ENCODE data around the gene CDK9.

Gene CDK9

DNA sequence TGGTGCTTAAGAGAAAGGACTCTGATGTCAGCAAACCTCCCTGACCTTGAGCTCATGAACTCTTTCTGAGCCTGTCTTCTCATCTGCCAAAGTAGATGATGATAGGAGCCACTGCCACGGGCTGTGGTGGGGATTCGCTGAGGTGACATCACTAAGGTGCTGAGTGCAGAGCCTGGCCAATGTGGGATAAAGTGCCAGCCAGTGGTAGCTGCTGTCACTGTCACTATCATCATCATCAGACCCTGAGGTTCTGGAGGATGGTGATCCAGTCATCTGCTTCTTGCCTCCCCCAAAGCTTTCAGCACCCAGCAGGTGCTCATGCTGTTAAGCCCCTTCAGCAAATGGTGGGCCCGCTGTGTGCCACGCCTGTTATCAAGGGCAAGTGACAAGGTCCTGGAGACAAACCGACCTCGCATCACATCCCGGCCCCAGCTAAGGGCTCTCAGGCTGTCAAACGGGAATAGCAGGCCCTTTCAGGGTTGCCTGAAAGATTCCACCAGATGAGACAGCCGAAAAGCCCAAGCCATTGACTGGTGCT is 23.2 kb downstream of the CDK9 start:
- Histone ChIP-seq H3K9me3 (ENCODE audit: control insufficient read depth, insufficient read depth, low read length) (no peaks in the 10 kb centered on the region), H3K4me3 (ENCODE audit: low read depth, low read length) (peak overlapping the region; percentile 46; the same call in 1 of the 2 replicates), H3K9ac (ENCODE audit: low read depth, low read length) (no peak overlapping the region), H3K4me1 (ENCODE audit: control insufficient read depth, insufficient read depth, low read length) (peaks cover 5% of the 10 kb centered on the region; the same call in 1 of the 2 replicates), H3K27me3 (ENCODE audit: control insufficient read depth, insufficient read depth, low read length) (no peaks in the 10 kb centered on the region), H3K36me3 (ENCODE audit: control insufficient read depth, insufficient read depth, low read length) (peaks cover 61% of the 10 kb centered on the region), H3K27ac (ENCODE audit: low read depth, low read length) (peak overlapping the region; percentile 32)

DNA sequence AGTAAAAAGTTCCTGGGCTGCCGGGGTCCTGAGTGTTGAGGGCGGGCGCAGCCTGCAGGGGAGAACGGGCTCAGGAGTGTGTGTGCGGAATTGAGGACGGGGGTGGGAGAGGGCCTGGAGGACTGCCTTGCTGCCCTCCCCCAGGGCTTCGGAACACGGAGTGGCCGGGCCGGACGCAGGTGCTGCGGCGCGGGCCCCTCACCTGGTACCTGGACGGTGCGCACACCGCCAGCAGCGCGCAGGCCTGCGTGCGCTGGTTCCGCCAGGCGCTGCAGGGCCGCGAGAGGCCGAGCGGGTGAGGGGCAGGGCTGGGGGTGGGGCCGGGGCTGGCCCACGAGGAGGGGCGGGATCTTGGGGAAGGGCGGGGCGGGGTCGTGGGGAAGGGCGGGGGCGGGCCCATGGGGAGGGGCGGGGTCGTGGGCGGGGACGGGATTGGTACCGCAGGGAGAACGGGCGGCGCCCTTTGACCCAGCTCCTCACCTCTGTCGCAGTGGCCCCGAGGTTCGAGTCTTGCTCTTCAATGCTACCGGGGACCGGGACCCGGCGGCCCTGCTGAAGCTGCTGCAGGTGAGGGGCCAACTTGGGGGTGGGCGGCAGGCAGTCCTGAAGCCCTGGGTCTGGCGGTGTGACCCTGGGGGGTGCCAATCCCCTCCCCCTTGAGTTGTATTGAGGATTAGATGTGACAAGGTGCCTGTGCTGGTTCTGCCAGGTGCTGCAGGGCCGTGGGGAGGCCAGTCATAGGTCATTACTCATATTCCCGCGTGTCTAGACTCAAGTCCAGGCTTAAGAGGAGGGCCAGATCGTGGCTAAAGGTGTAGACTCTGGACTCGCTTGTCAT is 23.9 kb downstream of the CDK9 start:
- Histone ChIP-seq H3K27ac (ENCODE audit: low read depth, low read length) (peak overlapping the region; percentile 32), H3K4me1 (ENCODE audit: control insufficient read depth, insufficient read depth, low read length) (peaks cover 5% of the 10 kb centered on the region; the same call in 1 of the 2 replicates), H3K4me3 (ENCODE audit: low read depth, low read length) (peak overlapping the region; percentile 46; the same call in 1 of the 2 replicates), H3K36me3 (ENCODE audit: control insufficient read depth, insufficient read depth, low read length) (peaks cover 60% of the 10 kb centered on the region), H3K9ac (ENCODE audit: low read depth, low read length) (no peak overlapping the region), H3K27me3 (ENCODE audit: control insufficient read depth, insufficient read depth, low read length) (no peaks in the 10 kb centered on the region), H3K9me3 (ENCODE audit: control insufficient read depth, insufficient read depth, low read length) (no peaks in the 10 kb centered on the region)

DNA sequence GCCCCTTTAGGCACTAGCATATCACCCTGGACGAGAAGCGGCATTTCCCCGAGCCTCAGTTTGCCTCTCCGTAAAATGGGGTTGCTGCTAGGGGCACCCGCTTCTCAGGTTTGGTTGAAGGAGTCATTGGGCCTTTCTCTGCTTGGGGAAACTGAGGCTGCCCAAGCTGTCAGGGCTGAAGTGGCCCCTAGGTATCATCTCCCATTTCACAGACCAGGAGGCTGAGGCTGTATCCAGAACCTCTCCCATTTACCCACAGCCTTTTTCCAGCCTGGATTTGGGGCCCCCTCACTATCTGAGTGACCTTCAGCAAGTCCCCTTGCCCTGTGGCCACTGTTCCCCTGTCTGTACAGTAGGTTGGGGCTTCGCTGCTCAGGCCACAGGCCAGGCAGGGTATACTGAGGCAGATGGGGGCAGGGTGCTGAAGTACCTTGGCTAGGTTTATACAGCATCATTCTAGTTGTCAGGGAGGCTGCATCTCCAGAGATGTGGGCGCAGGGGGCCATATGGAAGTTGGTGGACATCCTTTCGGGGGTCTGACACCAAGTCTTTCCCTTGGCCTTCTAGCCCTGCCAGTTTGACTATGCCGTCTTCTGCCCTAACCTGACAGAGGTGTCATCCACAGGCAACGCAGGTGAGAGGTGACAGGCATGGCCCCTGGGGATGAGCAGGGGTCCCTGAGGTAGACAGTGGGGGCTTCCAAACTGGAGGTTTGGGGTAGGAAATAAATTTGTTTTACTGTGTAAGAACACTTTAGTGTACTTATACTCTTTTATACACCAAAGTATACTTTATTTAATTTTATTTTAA is 24.7 kb downstream of the CDK9 start:
- H3K36me3 ChIP-seq (ENCODE audit: control insufficient read depth, insufficient read depth, low read length): peaks cover 60% of the 10 kb centered on the region
- peaks cover 5% of the 10 kb centered on the region; the same call in 1 of the 2 replicates for H3K4me1 ChIP-seq (ENCODE audit: control insufficient read depth, insufficient read depth, low read length)
- no peaks in the 10 kb centered on the region for H3K27me3 ChIP-seq (ENCODE audit: control insufficient read depth, insufficient read depth, low read length)
- no peak overlapping the region for H3K27ac ChIP-seq (ENCODE audit: low read depth, low read length)
- H3K9ac ChIP-seq (ENCODE audit: low read depth, low read length): no peak overlapping the region
- no peak overlapping the region for H3K4me3 ChIP-seq (ENCODE audit: low read depth, low read length)
- no peaks in the 10 kb centered on the region for H3K9me3 ChIP-seq (ENCODE audit: control insufficient read depth, insufficient read depth, low read length)

DNA sequence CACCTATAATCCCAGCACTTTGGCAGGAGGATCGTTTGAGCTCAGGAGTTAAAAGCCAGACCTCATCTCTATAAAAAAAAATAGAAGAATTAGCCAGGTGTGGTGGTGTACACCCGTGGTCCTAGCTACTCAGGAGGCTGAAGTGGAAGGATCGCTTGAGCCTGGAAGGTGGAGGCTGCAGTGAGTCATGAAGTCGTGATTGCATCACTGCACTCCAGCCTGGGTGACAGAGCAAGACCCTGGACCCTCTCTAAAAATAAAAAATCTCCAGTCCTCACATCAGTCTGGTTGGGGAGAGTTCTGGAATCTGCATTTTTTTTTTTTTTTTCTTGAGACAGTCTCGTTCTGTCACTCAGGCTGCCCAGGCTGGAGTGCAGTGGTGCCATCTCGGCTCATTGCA is 26.2 kb downstream of the CDK9 start:
- peaks cover 5% of the 10 kb centered on the region; the same call in 1 of the 2 replicates for H3K4me1 ChIP-seq (ENCODE audit: control insufficient read depth, insufficient read depth, low read length)
- H3K27ac ChIP-seq (ENCODE audit: low read depth, low read length): no peak overlapping the region
- H3K27me3 ChIP-seq (ENCODE audit: control insufficient read depth, insufficient read depth, low read length): no peaks in the 10 kb centered on the region
- no peaks in the 10 kb centered on the region for H3K9me3 ChIP-seq (ENCODE audit: control insufficient read depth, insufficient read depth, low read length)
- no peak overlapping the region for H3K4me3 ChIP-seq (ENCODE audit: low read depth, low read length)
- peaks cover 54% of the 10 kb centered on the region for H3K36me3 ChIP-seq (ENCODE audit: control insufficient read depth, insufficient read depth, low read length)
- no peak overlapping the region for H3K9ac ChIP-seq (ENCODE audit: low read depth, low read length)

DNA sequence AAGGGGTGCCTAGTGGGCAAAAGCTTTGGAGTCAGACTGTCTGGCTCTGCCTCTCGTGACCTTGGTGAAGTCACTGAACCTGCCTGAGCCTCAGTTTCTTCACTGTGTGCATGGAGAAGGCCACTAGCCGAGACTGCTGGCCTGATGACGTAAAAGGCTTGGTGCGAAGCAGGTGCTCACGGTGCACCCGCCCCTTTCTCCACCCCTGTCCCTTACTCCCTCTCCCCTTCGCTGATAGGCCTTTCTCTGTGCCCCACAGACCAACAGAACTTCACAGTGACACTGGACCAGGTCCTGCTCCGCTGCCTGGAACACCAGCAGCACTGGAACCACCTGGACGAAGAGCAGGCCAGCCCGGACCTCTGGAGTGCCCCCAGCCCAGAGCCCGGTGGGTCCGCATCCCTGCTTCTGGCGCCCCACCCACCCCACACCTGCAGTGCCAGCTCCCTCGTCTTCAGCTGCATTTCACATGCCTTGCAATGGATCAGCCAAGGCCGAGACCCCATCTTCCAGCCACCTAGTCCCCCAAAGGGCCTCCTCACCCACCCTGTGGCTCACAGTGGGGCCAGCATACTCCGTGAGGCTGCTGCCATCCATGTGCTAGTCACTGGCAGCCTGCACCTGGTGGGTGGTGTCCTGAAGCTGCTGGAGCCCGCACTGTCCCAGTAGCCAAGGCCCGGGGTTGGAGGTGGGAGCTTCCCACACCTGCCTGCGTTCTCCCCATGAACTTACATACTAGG is 27.3 kb downstream of the CDK9 start:
- H3K9ac ChIP-seq (ENCODE audit: low read depth, low read length): no peak overlapping the region
- no peak overlapping the region for H3K4me3 ChIP-seq (ENCODE audit: low read depth, low read length)
- H3K27ac ChIP-seq (ENCODE audit: low read depth, low read length): no peak overlapping the region
- no peaks in the 10 kb centered on the region for H3K9me3 ChIP-seq (ENCODE audit: control insufficient read depth, insufficient read depth, low read length)
- H3K36me3 ChIP-seq (ENCODE audit: control insufficient read depth, insufficient read depth, low read length): peaks cover 45% of the 10 kb centered on the region
- peaks cover 5% of the 10 kb centered on the region; the same call in 1 of the 2 replicates for H3K4me1 ChIP-seq (ENCODE audit: control insufficient read depth, insufficient read depth, low read length)
- H3K27me3 ChIP-seq (ENCODE audit: control insufficient read depth, insufficient read depth, low read length): no peaks in the 10 kb centered on the region

DNA sequence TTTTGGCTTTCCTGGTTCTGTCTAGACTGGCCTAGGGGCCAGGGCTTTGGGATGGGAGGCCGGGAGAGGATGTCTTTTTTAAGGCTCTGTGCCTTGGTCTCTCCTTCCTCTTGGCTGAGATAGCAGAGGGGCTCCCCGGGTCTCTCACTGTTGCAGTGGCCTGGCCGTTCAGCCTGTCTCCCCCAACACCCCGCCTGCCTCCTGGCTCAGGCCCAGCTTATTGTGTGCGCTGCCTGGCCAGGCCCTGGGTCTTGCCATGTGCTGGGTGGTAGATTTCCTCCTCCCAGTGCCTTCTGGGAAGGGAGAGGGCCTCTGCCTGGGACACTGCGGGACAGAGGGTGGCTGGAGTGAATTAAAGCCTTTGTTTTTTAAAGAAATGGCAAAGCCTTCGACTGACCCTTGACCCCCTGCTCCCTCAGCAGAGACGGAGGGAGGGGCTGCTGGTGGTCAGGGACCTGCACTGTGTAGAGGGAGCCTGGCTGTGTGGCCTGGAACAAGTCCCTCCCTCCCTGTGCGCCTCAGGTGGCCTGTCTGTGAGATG is 27.9 kb downstream of the CDK9 start:
- Histone ChIP-seq H3K27me3 (ENCODE audit: control insufficient read depth, insufficient read depth, low read length) (no peaks in the 10 kb centered on the region), H3K4me3 (ENCODE audit: low read depth, low read length) (no peak overlapping the region), H3K9me3 (ENCODE audit: control insufficient read depth, insufficient read depth, low read length) (no peaks in the 10 kb centered on the region), H3K9ac (ENCODE audit: low read depth, low read length) (no peak overlapping the region), H3K27ac (ENCODE audit: low read depth, low read length) (no peak overlapping the region), H3K4me1 (ENCODE audit: control insufficient read depth, insufficient read depth, low read length) (peaks cover 5% of the 10 kb centered on the region; the same call in 1 of the 2 replicates), H3K36me3 (ENCODE audit: control insufficient read depth, insufficient read depth, low read length) (peaks cover 38% of the 10 kb centered on the region)

DNA sequence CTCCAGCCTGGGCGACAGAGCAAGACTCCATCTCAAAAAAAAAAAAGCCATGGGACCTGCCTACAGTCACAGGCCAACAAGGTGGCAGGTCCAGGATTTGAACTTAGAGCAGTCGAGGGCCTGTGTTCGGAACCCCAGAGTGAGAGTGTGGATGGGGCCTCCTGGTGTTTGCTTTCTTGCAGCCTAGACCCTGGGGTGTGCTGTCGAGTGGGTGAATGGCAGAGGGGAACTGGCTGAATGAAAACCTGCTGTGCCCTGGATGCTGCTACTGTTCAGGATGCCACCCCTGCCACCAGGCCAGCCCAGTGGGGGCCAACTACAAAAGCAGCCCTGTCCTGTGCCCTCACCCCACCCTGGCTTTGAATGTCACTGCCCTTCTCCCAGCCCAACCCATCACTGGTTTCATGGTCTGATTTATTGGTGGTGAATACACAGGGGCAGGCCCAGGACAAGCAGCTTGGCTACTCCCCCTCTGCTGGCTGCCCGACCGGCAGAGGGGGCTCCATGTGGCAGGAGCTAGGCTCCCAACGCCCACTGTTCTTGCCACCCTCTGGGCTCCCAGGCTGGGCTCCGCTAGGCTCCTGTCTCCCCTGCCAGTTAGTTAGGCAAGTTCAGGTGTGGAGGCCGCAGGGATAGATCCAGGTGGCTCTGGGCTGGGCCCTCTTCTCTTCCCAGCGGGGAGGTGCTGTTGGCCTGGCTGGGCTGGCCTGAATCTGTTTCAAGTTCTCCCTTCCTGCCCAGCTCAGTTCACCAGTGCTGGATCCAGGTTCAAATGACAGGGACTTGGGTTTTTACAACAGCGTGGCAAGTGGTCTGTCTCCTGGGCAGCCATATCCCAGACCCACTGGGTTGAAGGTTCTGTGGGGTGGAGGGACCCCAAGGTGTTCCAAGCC is 29.0 kb downstream of the CDK9 start:
- H3K27ac ChIP-seq (ENCODE audit: low read depth, low read length): no peak overlapping the region
- H3K9me3 ChIP-seq (ENCODE audit: control insufficient read depth, insufficient read depth, low read length): no peaks in the 10 kb centered on the region
- H3K27me3 ChIP-seq (ENCODE audit: control insufficient read depth, insufficient read depth, low read length): no peaks in the 10 kb centered on the region
- no peak overlapping the region for H3K4me3 ChIP-seq (ENCODE audit: low read depth, low read length)
- peaks cover 36% of the 10 kb centered on the region for H3K36me3 ChIP-seq (ENCODE audit: control insufficient read depth, insufficient read depth, low read length)
- H3K9ac ChIP-seq (ENCODE audit: low read depth, low read length): no peak overlapping the region
- peaks cover 5% of the 10 kb centered on the region; the same call in 1 of the 2 replicates for H3K4me1 ChIP-seq (ENCODE audit: control insufficient read depth, insufficient read depth, low read length)

DNA sequence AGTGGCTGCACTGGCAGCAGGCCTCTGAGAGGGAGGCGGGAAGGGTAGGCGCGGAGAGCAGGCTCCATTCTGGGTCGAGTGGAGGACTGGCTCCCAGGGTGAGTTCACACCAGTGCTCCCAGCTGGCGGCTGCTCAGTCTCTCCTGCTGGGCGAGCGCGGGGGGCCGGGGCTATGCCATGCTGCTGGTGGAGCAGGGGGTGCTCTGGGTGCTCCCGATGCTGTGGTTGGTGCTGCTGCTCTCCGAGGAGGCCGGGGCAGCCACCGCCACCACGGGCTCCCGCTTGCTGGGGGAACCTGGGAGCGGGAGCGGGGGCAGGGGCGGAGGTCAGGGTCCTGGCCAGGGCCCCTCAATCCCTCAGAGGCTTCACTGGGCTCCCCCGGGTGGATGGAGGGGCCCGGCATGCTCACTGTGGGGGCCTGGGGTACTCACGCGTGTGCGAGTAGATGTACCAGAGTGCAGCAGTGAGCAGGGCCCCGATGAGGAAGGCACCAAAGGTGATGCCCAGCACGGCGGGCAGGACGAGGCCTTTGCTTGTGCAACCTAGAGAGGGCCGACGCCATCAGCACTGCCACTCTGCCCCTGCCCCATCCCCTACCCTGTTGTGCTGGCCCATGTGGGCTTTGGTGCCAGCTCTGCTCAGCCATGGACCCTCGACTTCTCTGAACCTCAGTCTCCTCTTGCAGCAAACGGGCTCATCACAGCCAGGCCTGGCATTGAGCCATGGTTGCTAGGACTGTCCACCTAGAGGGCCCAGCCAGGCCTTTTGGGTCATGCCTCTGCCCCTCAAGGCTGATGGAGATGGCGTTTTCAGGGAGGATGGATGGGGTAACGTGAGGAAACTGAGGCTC is 29.9 kb downstream of the CDK9 start:
- no peak overlapping the region for H3K9ac ChIP-seq (ENCODE audit: low read depth, low read length)
- H3K4me1 ChIP-seq (ENCODE audit: control insufficient read depth, insufficient read depth, low read length): no peaks in the 10 kb centered on the region
- H3K9me3 ChIP-seq (ENCODE audit: control insufficient read depth, insufficient read depth, low read length): no peaks in the 10 kb centered on the region
- H3K27me3 ChIP-seq (ENCODE audit: control insufficient read depth, insufficient read depth, low read length): no peaks in the 10 kb centered on the region
- H3K36me3 ChIP-seq (ENCODE audit: control insufficient read depth, insufficient read depth, low read length): peaks cover 30% of the 10 kb centered on the region
- no peak overlapping the region for H3K27ac ChIP-seq (ENCODE audit: low read depth, low read length)
- H3K4me3 ChIP-seq (ENCODE audit: low read depth, low read length): no peak overlapping the region

DNA sequence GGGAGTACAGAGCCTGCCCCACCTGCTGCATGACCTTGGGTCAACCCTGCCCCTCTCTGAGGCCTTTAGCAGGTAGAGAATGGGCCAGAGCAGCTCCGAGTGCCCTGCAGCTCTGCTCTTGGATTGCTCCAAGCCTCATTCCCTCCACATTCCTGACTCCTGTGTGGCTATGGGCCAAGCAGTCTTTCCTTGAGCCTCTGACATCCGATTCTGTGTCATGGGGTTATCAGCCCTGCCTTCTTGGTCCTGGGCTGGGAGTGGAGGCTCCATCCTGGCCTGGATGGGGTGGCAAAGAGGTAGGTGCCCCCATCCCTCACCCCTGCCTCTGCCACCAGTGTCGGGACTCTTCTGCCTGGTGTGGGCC is 30.5 kb downstream of the CDK9 start:
- Histone ChIP-seq H3K4me3 (ENCODE audit: low read depth, low read length) (no peak overlapping the region), H3K9ac (ENCODE audit: low read depth, low read length) (no peak overlapping the region), H3K27me3 (ENCODE audit: control insufficient read depth, insufficient read depth, low read length) (no peaks in the 10 kb centered on the region), H3K9me3 (ENCODE audit: control insufficient read depth, insufficient read depth, low read length) (no peaks in the 10 kb centered on the region), H3K36me3 (ENCODE audit: control insufficient read depth, insufficient read depth, low read length) (peaks cover 30% of the 10 kb centered on the region), H3K27ac (ENCODE audit: low read depth, low read length) (no peak overlapping the region), H3K4me1 (ENCODE audit: control insufficient read depth, insufficient read depth, low read length) (no peaks in the 10 kb centered on the region)

All from HUES48 (cell line).